K562 (cell line): ENCODE results near the gene CHD2. TPM values are rescaled to one million over a fixed set of nuclear protein-coding genes. Genes with fewer than 3 reads are reported as not detected.
A peak's percentile ranks its signal among the peaks of the same experiment; 100 is the strongest.

ENCODE experiments used
- ATF7 ChIP-seq: fragments of 450-650 bp; IDR thresholded peaks from 2 replicates; pipeline ENCODE4 v1.7.1; 2014; ENCODE audit warnings: mild to moderate bottlenecking, moderate library complexity
- C11orf30 ChIP-seq: fragments of 450-650 bp; IDR thresholded peaks from 2 replicates; pipeline ENCODE4 v1.6.1; 2016; ENCODE audit warnings: low read depth, mild to moderate bottlenecking
- DIDO1 ChIP-seq: fragments of 450-650 bp; IDR thresholded peaks from 2 replicates; pipeline ENCODE4 v1.6.1; 2016; ENCODE audit warnings: low read depth, missing biosample characterization, missing genetic modification characterization
- DMBX1 ChIP-seq: fragments of 250-450 bp; sonication (Bioruptor Pico); IDR thresholded peaks from 2 replicates; pipeline ENCODE4 v1.8.0; 2022; ENCODE audit warnings: inconsistent platforms, mild to moderate bottlenecking, moderate library complexity, borderline replicate concordance
- EGR1 ChIP-seq: fragments of 450-650 bp; conservative IDR thresholded peaks from 2 replicates; pipeline ENCODE4 v1.6.1; 2017; ENCODE audit warnings: mild to moderate bottlenecking
- EP300 ChIP-seq: IDR thresholded peaks from 2 replicates; pipeline ENCODE4 v1.6.1; 2012; ENCODE audit warnings: low read length, improper control_type of control experiment
- EP400 ChIP-seq: fragments of 450-650 bp; IDR thresholded peaks from 2 replicates; pipeline ENCODE4 v1.6.1; 2017; ENCODE audit warnings: antibody characterized with exemption, mild to moderate bottlenecking, moderate library complexity
- FOXJ2 ChIP-seq: fragments of 200-800 bp; sonication (Bioruptor generic); IDR thresholded peaks from 2 replicates; pipeline ENCODE4 v1.6.1; 2016; ENCODE audit warnings: missing genetic modification characterization, missing compliant biosample characterization
- IRF2 ChIP-seq: sonication (generic); formaldehyde crosslinking; IDR thresholded peaks from 2 replicates; pipeline ENCODE4 v1.8.1; 2022; ENCODE audit warnings: mild to moderate bottlenecking, missing genetic modification reagents
- KAT2B ChIP-seq: IDR thresholded peaks from one replicate; pipeline ENCODE4 v1.6.1; 2012; ENCODE audit warnings: low read depth, mild to moderate bottlenecking, control low read depth, inconsistent platforms, low read length, moderate library complexity
- LEF1 ChIP-seq: fragments of 450-650 bp; IDR thresholded peaks from 2 replicates; pipeline ENCODE4 v1.6.1; 2016; ENCODE audit warnings: mild to moderate bottlenecking
- MNT ChIP-seq, 2 experiments: fragments of 450-650 bp; conservative IDR thresholded peaks; 2 replicates each; pipeline ENCODE4 v1.6.1; 2017; ENCODE audit warnings: mild to moderate bottlenecking in 2 of 2, moderate library complexity in 2 of 2
- SMAD4 ChIP-seq: fragments of 250-450 bp; sonication (Bioruptor Pico); conservative IDR thresholded peaks from 2 replicates; pipeline ENCODE4 v1.8.0; 2021; ENCODE audit warnings: inconsistent platforms, mild to moderate bottlenecking, moderate library complexity
- SMARCA4 ChIP-seq: fragments of 450-650 bp; IDR thresholded peaks from 2 replicates; pipeline ENCODE4 v1.6.1; 2016
- SRSF9 ChIP-seq: fragments of 200-400 bp; formaldehyde crosslinking; IDR thresholded peaks from 2 replicates; pipeline ENCODE4 v1.6.1; 2017; ENCODE audit warnings: low read depth, low read length, borderline replicate concordance
- ZNF165 ChIP-seq: fragments of 250-450 bp; sonication (Bioruptor Pico); IDR thresholded peaks from 2 replicates; pipeline ENCODE4 v1.4.0; 2020; ENCODE audit warnings: borderline replicate concordance
- ZSCAN32 ChIP-seq: fragments of 450-650 bp; formaldehyde crosslinking; IDR thresholded peaks from 2 replicates; pipeline ENCODE4 v1.4.0; 2020; ENCODE audit warnings: mild to moderate bottlenecking, moderate library complexity
- polyA plus RNA-seq, 8 experiments: library from polyadenylated mRNA; depleted of rRNA in 4 of 8; stranded (reverse) in 5 of 8; unstranded in 3 of 8; fragments of >200 nt; fragmentation: Nextera tagmentation in 2 of 8; fragmentation: Illumina TruSeq in 1 of 8; extraction: Ambion mirVana in 2 of 8; extraction: Trizol in 1 of 8; gene quantifications; 2 replicates each; pipeline versions ENCODE4 v1.2.1 to v1.2.3, GENCODE V29; 2011 to 2014; ENCODE audit warnings: inconsistent platforms in 1 of 8, missing spikeins in 1 of 8
- total RNA-seq, 7 experiments: library from RNA; depleted of rRNA in 6 of 7; stranded (reverse); fragments of >200 nt in 6 of 7; fragmentation: Illumina TruSeq in 2 of 7; extraction: Trizol in 2 of 7; gene quantifications; 2 replicates each; pipeline versions ENCODE4 v1.2.1 to v1.2.3, GENCODE V29; 2011 to 2021; ENCODE audit warnings: low replicate concordance in 1 of 7
- TF ChIP-seq, protein P1 (sequence below), 2 experiments: fragments of 450-650 bp; IDR thresholded peaks; 2 replicates each; pipeline ENCODE4 v1.6.1; 2018; ENCODE audit warnings: mild to moderate bottlenecking in 2 of 2, low read depth in 1 of 2; ENCODE audit not compliant: partially characterized antibody in 2 of 2
- TF ChIP-seq, protein P2 (sequence below), 2 experiments: fragments of 200-800 bp in 1 of 2; sonication (Bioruptor generic) in 1 of 2; sonication (generic) in 1 of 2; formaldehyde crosslinking in 1 of 2; IDR thresholded peaks in 1 of 2; conservative IDR thresholded peaks in 1 of 2; 2 replicates each; pipeline versions ENCODE4 v1.5.0 to v1.6.1; 2016 to 2020; ENCODE audit warnings: missing compliant biosample characterization in 1 of 2, missing genetic modification characterization in 1 of 2, missing genetic modification reagents in 1 of 2
- TF ChIP-seq, protein P3 (sequence below): sonication (generic); formaldehyde crosslinking; IDR thresholded peaks from 2 replicates; pipeline ENCODE4 v1.8.0; 2022; ENCODE audit warnings: mild to moderate bottlenecking, missing genetic modification reagents

CHD2 gene
- total and polyA plus RNA-seq, 9 of the 15 experiments (the other 6 are each of a cell fraction or from before 2014, with no cell fraction given): 38.9 to 70.8 (median 56.2) TPM

GRCh38 chr15:92906563-92907081 is 6.5 kb downstream of the CHD2 start (continued):
- peak; percentile 53; the same call in 1 of the 2 replicates for TF ChIP-seq FOXJ2
- TF ChIP-seq ZSCAN32 (CRISPR knock-in tag): no peak
- peak; percentile 26; the same call in 1 of the 2 replicates for TF ChIP-seq EP300
- no peak for TF ChIP-seq KAT2B
- TF ChIP-seq, protein P1, sequence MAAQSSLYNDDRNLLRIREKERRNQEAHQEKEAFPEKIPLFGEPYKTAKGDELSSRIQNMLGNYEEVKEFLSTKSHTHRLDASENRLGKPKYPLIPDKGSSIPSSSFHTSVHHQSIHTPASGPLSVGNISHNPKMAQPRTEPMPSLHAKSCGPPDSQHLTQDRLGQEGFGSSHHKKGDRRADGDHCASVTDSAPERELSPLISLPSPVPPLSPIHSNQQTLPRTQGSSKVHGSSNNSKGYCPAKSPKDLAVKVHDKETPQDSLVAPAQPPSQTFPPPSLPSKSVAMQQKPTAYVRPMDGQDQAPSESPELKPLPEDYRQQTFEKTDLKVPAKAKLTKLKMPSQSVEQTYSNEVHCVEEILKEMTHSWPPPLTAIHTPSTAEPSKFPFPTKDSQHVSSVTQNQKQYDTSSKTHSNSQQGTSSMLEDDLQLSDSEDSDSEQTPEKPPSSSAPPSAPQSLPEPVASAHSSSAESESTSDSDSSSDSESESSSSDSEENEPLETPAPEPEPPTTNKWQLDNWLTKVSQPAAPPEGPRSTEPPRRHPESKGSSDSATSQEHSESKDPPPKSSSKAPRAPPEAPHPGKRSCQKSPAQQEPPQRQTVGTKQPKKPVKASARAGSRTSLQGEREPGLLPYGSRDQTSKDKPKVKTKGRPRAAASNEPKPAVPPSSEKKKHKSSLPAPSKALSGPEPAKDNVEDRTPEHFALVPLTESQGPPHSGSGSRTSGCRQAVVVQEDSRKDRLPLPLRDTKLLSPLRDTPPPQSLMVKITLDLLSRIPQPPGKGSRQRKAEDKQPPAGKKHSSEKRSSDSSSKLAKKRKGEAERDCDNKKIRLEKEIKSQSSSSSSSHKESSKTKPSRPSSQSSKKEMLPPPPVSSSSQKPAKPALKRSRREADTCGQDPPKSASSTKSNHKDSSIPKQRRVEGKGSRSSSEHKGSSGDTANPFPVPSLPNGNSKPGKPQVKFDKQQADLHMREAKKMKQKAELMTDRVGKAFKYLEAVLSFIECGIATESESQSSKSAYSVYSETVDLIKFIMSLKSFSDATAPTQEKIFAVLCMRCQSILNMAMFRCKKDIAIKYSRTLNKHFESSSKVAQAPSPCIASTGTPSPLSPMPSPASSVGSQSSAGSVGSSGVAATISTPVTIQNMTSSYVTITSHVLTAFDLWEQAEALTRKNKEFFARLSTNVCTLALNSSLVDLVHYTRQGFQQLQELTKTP (IDR thresholded peaks at IDR 0.05; ENCODE audit: low read depth in 1 of 2, partially characterized antibody in 2 of 2): peak in 1 of 2 experiments; percentile 37
- TF ChIP-seq LEF1: 0 out of 2 replicates have a peak, but pooled peaks have one; percentile 27
- TF ChIP-seq, protein P2, sequence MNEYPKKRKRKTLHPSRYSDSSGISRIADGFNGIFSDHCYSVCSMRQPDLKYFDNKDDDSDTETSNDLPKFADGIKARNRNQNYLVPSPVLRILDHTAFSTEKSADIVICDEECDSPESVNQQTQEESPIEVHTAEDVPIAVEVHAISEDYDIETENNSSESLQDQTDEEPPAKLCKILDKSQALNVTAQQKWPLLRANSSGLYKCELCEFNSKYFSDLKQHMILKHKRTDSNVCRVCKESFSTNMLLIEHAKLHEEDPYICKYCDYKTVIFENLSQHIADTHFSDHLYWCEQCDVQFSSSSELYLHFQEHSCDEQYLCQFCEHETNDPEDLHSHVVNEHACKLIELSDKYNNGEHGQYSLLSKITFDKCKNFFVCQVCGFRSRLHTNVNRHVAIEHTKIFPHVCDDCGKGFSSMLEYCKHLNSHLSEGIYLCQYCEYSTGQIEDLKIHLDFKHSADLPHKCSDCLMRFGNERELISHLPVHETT (CRISPR knock-in tag; conservative IDR thresholded peaks at IDR 0.05 in 1 of 2, IDR thresholded peaks at IDR 0.05 in 1 of 2): peak in 1 of 2 experiments; percentile 79; a peak in 2 of 4 replicates
- no peak for TF ChIP-seq EGR1
- TF ChIP-seq SRSF9: no peak
- TF ChIP-seq SMAD4: 0 out of 2 replicates have a peak, but pooled peaks have one; percentile 29
- TF ChIP-seq DIDO1: no peak
- no peak for TF ChIP-seq IRF2 (CRISPR knock-in tag)
- peak; percentile 78; the same call in 1 of the 2 replicates for TF ChIP-seq DMBX1
- peak; percentile 40; the same call in 1 of the 2 replicates for TF ChIP-seq SMARCA4
- peak in 1 of 2 experiments; percentile 48; a peak in 1 of 4 replicates for TF ChIP-seq MNT (conservative IDR thresholded peaks at IDR 0.05)
- TF ChIP-seq, protein P3, sequence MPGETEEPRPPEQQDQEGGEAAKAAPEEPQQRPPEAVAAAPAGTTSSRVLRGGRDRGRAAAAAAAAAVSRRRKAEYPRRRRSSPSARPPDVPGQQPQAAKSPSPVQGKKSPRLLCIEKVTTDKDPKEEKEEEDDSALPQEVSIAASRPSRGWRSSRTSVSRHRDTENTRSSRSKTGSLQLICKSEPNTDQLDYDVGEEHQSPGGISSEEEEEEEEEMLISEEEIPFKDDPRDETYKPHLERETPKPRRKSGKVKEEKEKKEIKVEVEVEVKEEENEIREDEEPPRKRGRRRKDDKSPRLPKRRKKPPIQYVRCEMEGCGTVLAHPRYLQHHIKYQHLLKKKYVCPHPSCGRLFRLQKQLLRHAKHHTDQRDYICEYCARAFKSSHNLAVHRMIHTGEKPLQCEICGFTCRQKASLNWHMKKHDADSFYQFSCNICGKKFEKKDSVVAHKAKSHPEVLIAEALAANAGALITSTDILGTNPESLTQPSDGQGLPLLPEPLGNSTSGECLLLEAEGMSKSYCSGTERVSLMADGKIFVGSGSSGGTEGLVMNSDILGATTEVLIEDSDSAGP (CRISPR knock-in tag): no peak
- no peak; the same call in none of the 2 replicates for TF ChIP-seq EP400
- no peak for TF ChIP-seq C11orf30
- TF ChIP-seq ZNF165 (CRISPR knock-in tag): no peak
- no peak for TF ChIP-seq ATF7
